GM12878 (cell line): ENCODE measurements around the gene TSPYL2. TPM values are rescaled to one million over a fixed set of nuclear protein-coding genes. Genes with fewer than 3 reads are reported as not detected.

ENCODE experiments used
- ATAC-seq: fragments of 200-7000 bp; cut with Tn5 transposase; 3 replicates; pipeline ENCODE4 v1.9.1; 2020; ENCODE audit warnings: mild to moderate bottlenecking, moderate library complexity
- BruUV-seq: library from RNA; stranded (reverse); fragments of 400-500 nt; replicated peaks from 2 replicates; lab custom pipeline; 2021; lab: Mats Ljungman, UMichigan
- CTCF ChIA-PET: fragments of 300-600 bp; sonication (Branson Sonifier 250); formaldehyde crosslinking; extraction: SDS; loops from one replicate; lab custom pipeline; 2021; ENCODE audit warnings: inconsistent platforms; lab: Yijun Ruan, JAX
- POLR2A ChIA-PET: fragments of 350-600 bp; formaldehyde crosslinking; extraction: SDS; loops from one replicate; lab custom pipeline; 2021; ENCODE audit warnings: inconsistent platforms; lab: Charles Lee
- RAD21 ChIA-PET: fragments of 300-600 bp; sonication (Branson Sonifier 250); formaldehyde crosslinking; loops from one replicate; lab custom pipeline; 2023; ENCODE audit warnings: antibody characterized with exemption; ENCODE audit not compliant: unreplicated experiment; lab: Charles Lee
- SMC1A ChIA-PET: fragments of 300-600 bp; sonication (Branson Sonifier 250); formaldehyde crosslinking; loops from one replicate; lab custom pipeline; 2023; ENCODE audit not compliant: unreplicated experiment, uncharacterized antibody; lab: Charles Lee
- DNase-seq: peaks from one replicate; pipeline ENCODE4 v3.0.0-alpha.2; 2011; ENCODE audit warnings: low read depth, low spot score
- FAIRE-seq: peaks from 3 replicates; lab custom pipeline; 2011; peaks lifted over from hg19 to GRCh38; lab: Jason Lieb, UNC
- H2AFZ ChIP-seq: 2 replicates; pipeline ENCODE4 v1.6.0; 2011; ENCODE audit warnings: low read depth, low read length, control low read depth; ENCODE audit not compliant: control insufficient read depth
- H3K27ac ChIP-seq: 2 replicates; pipeline ENCODE4 v1.5.1; 2011; ENCODE audit warnings: control low read depth; ENCODE audit not compliant: control insufficient read depth, insufficient read depth
- H3K27me3 ChIP-seq, 2 experiments: replicated peaks in 1 of 2; 2 replicates each; pipeline versions ENCODE4 v1.6.0 to v1.6.1; 2011; ENCODE audit warnings: low read length in 1 of 2; ENCODE audit not compliant: control insufficient read depth in 2 of 2, insufficient read depth in 2 of 2
- H3K36me3 ChIP-seq, 2 experiments: 2 replicates each; pipeline ENCODE4 v1.5.1; 2011; ENCODE audit warnings: low read length in 1 of 2; ENCODE audit not compliant: control insufficient read depth in 2 of 2, insufficient read depth in 2 of 2
- H3K4me1 ChIP-seq: 2 replicates; pipeline ENCODE4 v1.6.1; 2011; ENCODE audit warnings: mild to moderate bottlenecking, low read length, moderate library complexity, mixed read lengths; ENCODE audit not compliant: control insufficient read depth, insufficient read depth
- H3K4me2 ChIP-seq: 2 replicates; pipeline ENCODE4 v1.6.0; 2011; ENCODE audit warnings: control low read depth; ENCODE audit not compliant: control insufficient read depth, insufficient read depth
- H3K4me3 ChIP-seq: fragments of 200-600 bp; sonication (generic); 2 replicates; pipeline ENCODE4 v1.5.1; 2016
- H3K79me2 ChIP-seq: 2 replicates; pipeline ENCODE4 v1.6.0; 2011; ENCODE audit warnings: low read length; ENCODE audit not compliant: control insufficient read depth, insufficient read depth
- H3K9ac ChIP-seq: 2 replicates; pipeline ENCODE4 v1.8.0; 2011; ENCODE audit warnings: low read length, control low read depth, mixed read lengths; ENCODE audit not compliant: control insufficient read depth, insufficient read depth
- H3K9me3 ChIP-seq: replicated peaks from 3 replicates; pipeline ENCODE4 v1.5.1; 2011; ENCODE audit warnings: mild to moderate bottlenecking, low read length; ENCODE audit not compliant: control insufficient read depth, insufficient read depth
- H4K20me1 ChIP-seq: 2 replicates; pipeline ENCODE4 v1.6.0; 2011; ENCODE audit not compliant: control insufficient read depth, insufficient read depth
- BMI1 ChIP-seq: fragments of 450-650 bp; IDR thresholded peaks from 2 replicates; pipeline ENCODE4 v1.6.1; 2016; ENCODE audit warnings: mild to moderate bottlenecking, moderate library complexity, borderline replicate concordance
- CBX3 ChIP-seq: fragments of 200-600 bp; sonication (generic); IDR thresholded peaks from 2 replicates; pipeline ENCODE4 v1.6.1; 2016; ENCODE audit warnings: low read depth, borderline replicate concordance
- CHD1 ChIP-seq: IDR thresholded peaks from 2 replicates; pipeline ENCODE4 v1.6.1; 2012; ENCODE audit warnings: low read depth, low read length, improper control_type of control experiment
- CHD2 ChIP-seq: IDR thresholded peaks from 2 replicates; pipeline ENCODE4 v1.6.1; 2011; ENCODE audit warnings: low read depth, low read length, improper control_type of control experiment, borderline replicate concordance
- CTCF ChIP-seq, 3 experiments: IDR thresholded peaks in 2 of 3; conservative IDR thresholded peaks in 1 of 3; 2 replicates each; pipeline ENCODE4 v1.5.1; 2011; ENCODE audit warnings: low read depth in 3 of 3, low read length in 3 of 3, mild to moderate bottlenecking in 3 of 3, control low read depth in 2 of 3, moderate library complexity in 2 of 3, inconsistent platforms in 1 of 3, mixed read lengths in 1 of 3; ENCODE audit not compliant: control insufficient read depth in 2 of 3, insufficient read depth in 1 of 3; ENCODE audit errors: extremely low read depth in 1 of 3
- FOS ChIP-seq: IDR thresholded peaks from 3 replicates; pipeline ENCODE4 v1.6.1; 2011; ENCODE audit warnings: borderline replicate concordance; ENCODE audit not compliant: insufficient read length; ENCODE audit errors: extremely low read depth
- HCFC1 ChIP-seq: fragments of 150-350 bp; IDR thresholded peaks from 2 replicates; pipeline ENCODE4 v1.6.1; 2014; ENCODE audit warnings: low read length
- NBN ChIP-seq: fragments of 450-650 bp; IDR thresholded peaks from 2 replicates; pipeline ENCODE4 v1.6.1; 2016
- PAX5 ChIP-seq: IDR thresholded peaks from 2 replicates; pipeline ENCODE4 v1.6.1; 2011; ENCODE audit warnings: low read depth, low read length, borderline replicate concordance
- POLR2A ChIP-seq: IDR thresholded peaks from 2 replicates; pipeline ENCODE4 v1.6.1; 2011; ENCODE audit warnings: low read depth, mild to moderate bottlenecking, low read length
- RUNX3 ChIP-seq: IDR thresholded peaks from 2 replicates; pipeline ENCODE4 v1.6.1; 2012; ENCODE audit warnings: low read length, inconsistent platforms
- SPI1 ChIP-seq: IDR thresholded peaks from 2 replicates; pipeline ENCODE4 v1.6.1; 2011; ENCODE audit warnings: low read depth, mild to moderate bottlenecking, low read length, moderate library complexity, borderline replicate concordance; ENCODE audit not compliant: insufficient read depth
- SRF ChIP-seq, 2 experiments: IDR thresholded peaks; 2 replicates each; pipeline ENCODE4 v1.6.1; 2011; ENCODE audit warnings: low read depth in 2 of 2, low read length in 2 of 2, mild to moderate bottlenecking in 1 of 2, moderate library complexity in 1 of 2
- SUPT20H ChIP-seq: IDR thresholded peaks from 2 replicates; pipeline ENCODE4 v1.6.1; 2011; ENCODE audit warnings: low read depth, mild to moderate bottlenecking, low read length, moderate library complexity, borderline replicate concordance; ENCODE audit not compliant: control insufficient read depth
- ZBTB4 ChIP-seq: fragments of 450-650 bp; formaldehyde crosslinking; IDR thresholded peaks from 2 replicates; pipeline ENCODE4 v1.4.0; 2022; ENCODE audit warnings: mild to moderate bottlenecking, moderate library complexity
- WGBS: methylation state at CpG from one replicate; pipeline ENCODE4 v1.1.6; 2016; ENCODE audit warnings: low lambda C conversion rate; ENCODE audit not compliant: insufficient replicate concordance, insufficient coverage; ENCODE audit errors: missing lambda C conversion rate; 5-methylcytosine and 5-hydroxymethylcytosine counted together
- in situ Hi-C: fragments of 300-500 bp; cut with MboI; formaldehyde crosslinking; loops from 9 replicates; pipeline ENCODE4 v1.14.3; 2018; ENCODE audit warnings: mixed read lengths
- intact Hi-C: fragments of 100-400 bp; cut with micrococcal nuclease; formaldehyde crosslinking; loops from one replicate; pipeline ENCODE4 v1.14.2; 2022; ENCODE audit not compliant: unreplicated experiment
- polyA plus RNA-seq, 11 experiments: library from polyadenylated mRNA; depleted of rRNA in 4 of 11; unstranded in 6 of 11; stranded (reverse) in 5 of 11; fragments of >200 nt; fragmentation: Nextera tagmentation in 4 of 11; fragmentation: Illumina TruSeq in 1 of 11; extraction: Ambion mirVana in 4 of 11; extraction: Trizol in 1 of 11; gene quantifications; 1 replicate in 1 of 11; 2 replicates in 10 of 11; pipeline versions ENCODE4 v1.2.1 to v1.2.3, GENCODE V29; 2011 to 2016; ENCODE audit warnings: inconsistent platforms in 2 of 11, missing spikeins in 2 of 11, low read depth in 1 of 11
- total RNA-seq, 4 experiments: library from RNA; depleted of rRNA in 3 of 4; stranded (reverse); fragments of >200 nt in 3 of 4; fragmentation: Illumina TruSeq in 1 of 4; extraction: Trizol in 1 of 4; gene quantifications; 2 replicates each; pipeline versions ENCODE4 v1.2.1 to v1.2.3, GENCODE V29; 2013 to 2021
- TF ChIP-seq, protein P1 (sequence below): fragments of 150-350 bp; IDR thresholded peaks from 2 replicates; pipeline ENCODE4 v1.6.1; 2016; ENCODE audit warnings: low read depth, low read length

The TSPYL2 gene
- total and polyA plus RNA-seq, 10 of the 15 experiments (the other 5 are each of a cell fraction or from before 2014, with no cell fraction given) = 0.53 to 24.6 (median 14.5) TPM

GRCh38 chrX:53089925-53090324 lies 7.8 kb downstream of the TSPYL2 start (continued):
- TF ChIP-seq ZBTB4 (CRISPR knock-in tag) (no peak), CHD1 (no peak), RUNX3 (no peak), SRF (IDR thresholded peaks at IDR 0.05; ENCODE audit: low read depth in 2 of 2, low read length in 2 of 2) (no peak), CTCF (IDR thresholded peaks at IDR 0.05 in 2 of 3, conservative IDR thresholded peaks at IDR 0.05 in 1 of 3; ENCODE audit: control insufficient read depth in 2 of 3, extremely low read depth in 1 of 3, insufficient read depth in 1 of 3, low read depth in 3 of 3, low read length in 3 of 3) (no peak), CHD2 (no peak)
- TF ChIP-seq, all 136 proteins: peak for 0

DNA sequence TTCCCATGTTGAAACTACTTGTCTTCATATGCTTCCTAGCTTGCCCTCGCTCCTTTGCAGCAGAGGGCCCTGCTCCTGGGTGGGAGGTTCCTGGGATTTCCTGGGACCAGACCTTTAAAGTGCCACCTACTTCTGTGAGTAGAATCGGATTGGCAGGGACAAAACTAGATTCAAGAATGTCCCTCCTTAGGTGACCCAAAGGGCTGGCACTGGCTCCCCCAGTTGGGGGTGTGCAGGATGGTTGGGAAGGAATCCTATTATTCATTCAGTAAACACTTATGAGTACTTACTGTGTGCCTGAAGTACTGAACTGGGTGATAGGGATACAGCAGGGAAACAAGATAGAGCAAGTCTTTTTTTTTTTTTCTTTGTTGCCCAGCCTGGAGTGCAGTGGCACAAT lies 9.2 kb downstream of the TSPYL2 start:
- no peak overlapping the region for H3K4me2 ChIP-seq
- FAIRE-seq = no peak
- no peak overlapping the region for H2AFZ ChIP-seq
- no peak overlapping the region for H3K27ac ChIP-seq
- BruUV-seq = no TSS peak
- ChIA-PET SMC1A (no interaction called here), CTCF (interaction anchor here (3.7 kb wide), 1 partner anchor 20 kb away, joined by 33 read pairs; no protein-coding TSS in a partner anchor), RAD21 (interaction anchor here (0.7 kb wide), 1 partner anchor 16 kb away, joined by 4 read pairs; no protein-coding TSS in a partner anchor), POLR2A (no interaction called here)
- H3K9ac ChIP-seq = no peak overlapping the region
- no peaks in the 10 kb centered on the region for H3K36me3 ChIP-seq
- H3K4me1 ChIP-seq = no peaks in the 10 kb centered on the region
- no peaks in the 10 kb centered on the region for H4K20me1 ChIP-seq
- intact Hi-C loops (no loop called here), in situ Hi-C loops (no loop called here)
- no peak for DNase-seq
- ATAC-seq = no peak
- H3K4me3 ChIP-seq = no peak overlapping the region
- 50% methylated on average over 2 of the region's 2 CpGs for WGBS
- no peaks in the 10 kb centered on the region for H3K9me3 ChIP-seq
- H3K79me2 ChIP-seq = peaks cover 6% of the 10 kb centered on the region
- no peaks in the 10 kb centered on the region for H3K27me3 ChIP-seq
- TF ChIP-seq CBX3 (no peak), BMI1 (no peak), FOS (no peak), NBN (no peak), PAX5 (no peak), HCFC1 (no peak), SUPT20H (no peak), SPI1 (no peak), POLR2A (no peak)
- TF ChIP-seq, protein P1, sequence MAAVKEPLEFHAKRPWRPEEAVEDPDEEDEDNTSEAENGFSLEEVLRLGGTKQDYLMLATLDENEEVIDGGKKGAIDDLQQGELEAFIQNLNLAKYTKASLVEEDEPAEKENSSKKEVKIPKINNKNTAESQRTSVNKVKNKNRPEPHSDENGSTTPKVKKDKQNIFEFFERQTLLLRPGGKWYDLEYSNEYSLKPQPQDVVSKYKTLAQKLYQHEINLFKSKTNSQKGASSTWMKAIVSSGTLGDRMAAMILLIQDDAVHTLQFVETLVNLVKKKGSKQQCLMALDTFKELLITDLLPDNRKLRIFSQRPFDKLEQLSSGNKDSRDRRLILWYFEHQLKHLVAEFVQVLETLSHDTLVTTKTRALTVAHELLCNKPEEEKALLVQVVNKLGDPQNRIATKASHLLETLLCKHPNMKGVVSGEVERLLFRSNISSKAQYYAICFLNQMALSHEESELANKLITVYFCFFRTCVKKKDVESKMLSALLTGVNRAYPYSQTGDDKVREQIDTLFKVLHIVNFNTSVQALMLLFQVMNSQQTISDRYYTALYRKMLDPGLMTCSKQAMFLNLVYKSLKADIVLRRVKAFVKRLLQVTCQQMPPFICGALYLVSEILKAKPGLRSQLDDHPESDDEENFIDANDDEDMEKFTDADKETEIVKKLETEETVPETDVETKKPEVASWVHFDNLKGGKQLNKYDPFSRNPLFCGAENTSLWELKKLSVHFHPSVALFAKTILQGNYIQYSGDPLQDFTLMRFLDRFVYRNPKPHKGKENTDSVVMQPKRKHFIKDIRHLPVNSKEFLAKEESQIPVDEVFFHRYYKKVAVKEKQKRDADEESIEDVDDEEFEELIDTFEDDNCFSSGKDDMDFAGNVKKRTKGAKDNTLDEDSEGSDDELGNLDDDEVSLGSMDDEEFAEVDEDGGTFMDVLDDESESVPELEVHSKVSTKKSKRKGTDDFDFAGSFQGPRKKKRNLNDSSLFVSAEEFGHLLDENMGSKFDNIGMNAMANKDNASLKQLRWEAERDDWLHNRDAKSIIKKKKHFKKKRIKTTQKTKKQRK = no peak
